Caco-2 (cell line): ENCODE data around the gene ADCY9. TPM values are rescaled to one million over a fixed set of nuclear protein-coding genes. Genes with fewer than 3 reads are reported as not detected.

Source experiments
- BruUV-seq: library from RNA; stranded (reverse); fragments of 400-500 nt; replicated peaks from 2 replicates; lab custom pipeline; 2021; lab: Mats Ljungman, UMichigan
- CTCF ChIA-PET: fragments of 300-600 bp; sonication (Branson Sonifier 250); formaldehyde crosslinking; loops from one replicate; lab custom pipeline; 2022; ENCODE audit warnings: antibody characterized with exemption; lab: Charles Lee
- POLR2A ChIA-PET: fragments of 300-600 bp; sonication (Branson Sonifier 250); formaldehyde crosslinking; loops from one replicate; lab custom pipeline; 2022; ENCODE audit warnings: antibody characterized with exemption; lab: Charles Lee
- DNase-seq, 2 experiments: peaks; one replicate each; pipeline versions ENCODE4 v3.0.0 to v3.0.0-alpha.2; 2020 to 2022
- H3K27me3 ChIP-seq: replicated peaks from 2 replicates; pipeline ENCODE4 v1.6.0; 2011; ENCODE audit warnings: low read length; ENCODE audit not compliant: control insufficient read depth, insufficient read depth
- H3K36me3 ChIP-seq: 2 replicates; pipeline ENCODE4 v1.5.1; 2011; ENCODE audit warnings: low read length; ENCODE audit not compliant: control insufficient read depth, insufficient read depth
- H3K4me1 ChIP-seq: fragments of 250-450 bp; sonication (Bioruptor Pico); 2 replicates; pipeline ENCODE4 v1.5.1; 2020; ENCODE audit warnings: mild to moderate bottlenecking
- H3K4me3 ChIP-seq: 2 replicates; pipeline ENCODE4 v1.5.1; 2011; ENCODE audit warnings: low read depth, mild to moderate bottlenecking, control low read depth, low read length
- H3K9me3 ChIP-seq: fragments of 250-450 bp; sonication (Bioruptor Pico); 2 replicates; pipeline ENCODE4 v1.5.1; 2020; ENCODE audit warnings: mild to moderate bottlenecking, moderate library complexity
- H3K27ac Mint-ChIP-seq: one replicate; pipeline ENCODE4 v1.8.0; 2022; ENCODE audit warnings: mixed read lengths; ENCODE audit not compliant: unreplicated experiment
- H3K27me3 Mint-ChIP-seq: one replicate; pipeline ENCODE4 v1.8.0; 2022; ENCODE audit warnings: mixed read lengths; ENCODE audit not compliant: insufficient read depth, unreplicated experiment
- H3K36me3 Mint-ChIP-seq: one replicate; pipeline ENCODE4 v1.8.0; 2022; ENCODE audit warnings: mild to moderate bottlenecking, mixed read lengths; ENCODE audit not compliant: insufficient read depth, unreplicated experiment
- H3K4me1 Mint-ChIP-seq: one replicate; pipeline ENCODE4 v1.8.0; 2022; ENCODE audit warnings: low read depth, mixed read lengths; ENCODE audit not compliant: unreplicated experiment
- H3K4me3 Mint-ChIP-seq: one replicate; pipeline ENCODE4 v1.8.0; 2022; ENCODE audit warnings: mild to moderate bottlenecking, moderate library complexity, mixed read lengths; ENCODE audit not compliant: unreplicated experiment
- H3K9me3 Mint-ChIP-seq: one replicate; pipeline ENCODE4 v1.8.0; 2022; ENCODE audit warnings: mixed read lengths; ENCODE audit not compliant: unreplicated experiment
- intact Hi-C: fragments of 100-400 bp; cut with micrococcal nuclease; formaldehyde crosslinking; loops from one replicate; pipeline ENCODE4 v1.10.0; 2022; ENCODE audit not compliant: unreplicated experiment
- total RNA-seq: library from RNA; stranded (reverse); gene quantifications from 2 replicates; pipeline ENCODE4 v1.2.3, GENCODE V29; 2022
- TF ChIP-seq, protein P1 (sequence below), 2 experiments: fragments of 200-600 bp in 1 of 2; IDR thresholded peaks; 1 replicate in 1 of 2; 2 replicates in 1 of 2; pipeline versions ENCODE4 v1.5.1 to v1.8.0; 2011 to 2022; ENCODE audit warnings: antibody characterized with exemption in 1 of 2, control low read depth in 1 of 2, inconsistent platforms in 1 of 2, low read depth in 1 of 2, low read length in 1 of 2, mild to moderate bottlenecking in 1 of 2, moderate library complexity in 1 of 2; ENCODE audit not compliant: insufficient read depth in 1 of 2, severe bottlenecking in 1 of 2, unreplicated experiment in 1 of 2

Gene ADCY9
- total RNA-seq, 1 experiment from 2014 or later: 11.5 TPM

DNA sequence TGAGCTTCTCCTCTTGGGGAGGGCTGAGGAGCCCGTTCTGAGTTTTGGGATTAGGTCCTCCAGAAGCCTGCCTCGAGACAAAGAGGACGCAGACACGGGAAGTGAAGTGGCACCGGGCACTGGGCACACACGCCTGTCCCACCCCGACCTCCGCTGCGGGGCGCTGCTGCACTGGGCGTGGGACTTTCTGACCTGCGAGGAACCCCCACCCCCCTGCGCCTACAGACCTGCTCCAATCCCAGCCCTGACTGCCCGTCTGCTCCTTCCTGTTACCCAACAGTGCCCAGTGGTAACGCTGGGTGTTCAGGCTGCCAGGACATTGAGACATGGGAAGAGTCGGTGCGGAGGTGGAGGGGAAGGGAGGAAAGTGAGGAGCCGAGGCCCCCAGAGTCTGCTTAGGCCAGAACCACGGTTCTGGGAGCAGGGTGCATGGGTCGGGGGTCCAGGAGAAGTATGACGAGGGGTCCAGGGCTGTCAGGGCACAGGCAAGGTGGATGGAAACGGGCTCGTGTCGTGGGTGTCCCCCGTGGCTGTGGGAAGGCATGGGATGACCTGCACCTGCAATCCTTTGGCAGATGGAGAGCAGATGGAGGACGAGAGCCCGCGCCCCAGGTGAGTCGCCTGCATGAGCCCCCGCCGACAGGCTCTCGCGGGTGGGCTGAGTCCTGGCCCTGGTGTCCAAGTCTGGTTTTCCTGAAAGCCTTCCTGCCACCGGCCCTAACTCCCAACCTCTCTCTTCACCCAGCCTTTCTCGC is 123.8 kb downstream of the ADCY9 start:
- H3K4me3 ChIP-seq: no peak overlapping the region
- H3K27me3 ChIP-seq: no peaks in the 10 kb centered on the region
- H3K4me1 Mint-ChIP-seq: no peaks in the 10 kb centered on the region
- TF ChIP-seq, protein P1, sequence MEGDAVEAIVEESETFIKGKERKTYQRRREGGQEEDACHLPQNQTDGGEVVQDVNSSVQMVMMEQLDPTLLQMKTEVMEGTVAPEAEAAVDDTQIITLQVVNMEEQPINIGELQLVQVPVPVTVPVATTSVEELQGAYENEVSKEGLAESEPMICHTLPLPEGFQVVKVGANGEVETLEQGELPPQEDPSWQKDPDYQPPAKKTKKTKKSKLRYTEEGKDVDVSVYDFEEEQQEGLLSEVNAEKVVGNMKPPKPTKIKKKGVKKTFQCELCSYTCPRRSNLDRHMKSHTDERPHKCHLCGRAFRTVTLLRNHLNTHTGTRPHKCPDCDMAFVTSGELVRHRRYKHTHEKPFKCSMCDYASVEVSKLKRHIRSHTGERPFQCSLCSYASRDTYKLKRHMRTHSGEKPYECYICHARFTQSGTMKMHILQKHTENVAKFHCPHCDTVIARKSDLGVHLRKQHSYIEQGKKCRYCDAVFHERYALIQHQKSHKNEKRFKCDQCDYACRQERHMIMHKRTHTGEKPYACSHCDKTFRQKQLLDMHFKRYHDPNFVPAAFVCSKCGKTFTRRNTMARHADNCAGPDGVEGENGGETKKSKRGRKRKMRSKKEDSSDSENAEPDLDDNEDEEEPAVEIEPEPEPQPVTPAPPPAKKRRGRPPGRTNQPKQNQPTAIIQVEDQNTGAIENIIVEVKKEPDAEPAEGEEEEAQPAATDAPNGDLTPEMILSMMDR (IDR thresholded peaks at IDR 0.05; ENCODE audit: insufficient read depth in 1 of 2, low read depth in 1 of 2, low read length in 1 of 2, severe bottlenecking in 1 of 2, unreplicated experiment in 1 of 2): no peak
- no peak for DNase-seq
- H3K36me3 Mint-ChIP-seq: no peaks in the 10 kb centered on the region
- CTCF ChIA-PET: no interaction called here
- no peaks in the 10 kb centered on the region for H3K9me3 Mint-ChIP-seq
- H3K9me3 ChIP-seq: no peaks in the 10 kb centered on the region
- POLR2A ChIA-PET: no interaction called here
- H3K27me3 Mint-ChIP-seq: no peaks in the 10 kb centered on the region
- intact Hi-C loops: no loop called here
- no TSS peak for BruUV-seq
- H3K4me3 Mint-ChIP-seq: no peak overlapping the region
- no peaks in the 10 kb centered on the region for H3K4me1 ChIP-seq
- no peak overlapping the region for H3K27ac Mint-ChIP-seq
- no peaks in the 10 kb centered on the region for H3K36me3 ChIP-seq

DNA sequence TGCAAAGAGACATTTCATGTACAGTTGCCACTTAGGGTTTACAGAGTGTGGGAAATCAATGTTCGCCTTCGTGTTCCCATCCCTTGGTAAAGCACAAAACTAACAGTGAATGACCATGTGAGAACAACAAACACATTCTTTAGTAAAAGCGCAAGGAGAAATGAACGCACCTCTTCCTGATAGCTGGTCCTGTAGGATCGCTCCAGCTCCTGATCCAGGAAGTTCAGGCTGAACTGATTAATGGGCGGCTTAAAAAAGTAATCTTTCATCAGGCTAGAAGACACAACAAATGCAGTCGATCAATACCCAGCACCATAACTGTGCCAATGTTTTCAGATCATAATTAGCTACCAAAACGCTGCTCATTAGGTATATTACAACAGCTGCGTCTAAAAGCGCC is 127.4 kb downstream of the ADCY9 start:
- BruUV-seq: no TSS peak
- ChIA-PET CTCF (interaction anchor here (0.5 to 1.5 kb wide), 2 partner anchors 45 to 265 kb away, joined by 5 to 6 read pairs; no protein-coding TSS in a partner anchor), POLR2A (no interaction called here)
- TF ChIP-seq, protein P1 (IDR thresholded peaks at IDR 0.05; ENCODE audit: insufficient read depth in 1 of 2, low read depth in 1 of 2, low read length in 1 of 2, severe bottlenecking in 1 of 2, unreplicated experiment in 1 of 2): no peak
- no peaks in the 10 kb centered on the region for H3K27me3 ChIP-seq
- intact Hi-C loops: no loop called here
- Mint-ChIP-seq H3K36me3 (peaks cover 6% of the 10 kb centered on the region), H3K4me3 (no peak overlapping the region), H3K9me3 (no peaks in the 10 kb centered on the region), H3K27me3 (no peaks in the 10 kb centered on the region), H3K4me1 (no peaks in the 10 kb centered on the region), H3K27ac (no peak overlapping the region)
- no peaks in the 10 kb centered on the region for H3K9me3 ChIP-seq
- no peaks in the 10 kb centered on the region for H3K36me3 ChIP-seq
- no peak overlapping the region for H3K4me3 ChIP-seq
- no peak for DNase-seq
- no peaks in the 10 kb centered on the region for H3K4me1 ChIP-seq

DNA sequence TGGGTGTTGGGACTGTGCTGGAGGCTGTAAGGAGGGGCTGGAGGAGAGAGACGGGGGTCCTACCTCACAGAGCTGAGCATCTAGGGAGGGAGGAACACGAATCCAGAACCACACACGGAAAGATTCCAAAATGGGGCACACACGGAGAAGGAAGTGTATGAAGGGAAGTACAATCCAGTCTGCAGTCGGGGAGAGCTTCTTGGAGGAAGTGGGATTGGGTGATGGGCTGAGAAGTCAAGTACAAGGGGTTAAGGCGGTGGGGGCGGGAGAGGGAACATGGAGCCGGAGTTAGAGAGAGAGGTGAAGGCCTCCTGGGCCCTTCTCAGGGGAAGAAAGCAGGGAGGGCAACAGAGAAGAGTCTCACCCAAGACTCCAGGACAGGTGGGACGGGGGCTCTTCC is 128.2 kb downstream of the ADCY9 start:
- intact Hi-C loops: no loop called here
- Mint-ChIP-seq H3K36me3 (peaks cover 10% of the 10 kb centered on the region), H3K27me3 (no peaks in the 10 kb centered on the region), H3K9me3 (no peaks in the 10 kb centered on the region), H3K4me3 (no peak overlapping the region), H3K4me1 (no peaks in the 10 kb centered on the region), H3K27ac (peak overlapping the region; percentile 42)
- TF ChIP-seq, protein P1 (IDR thresholded peaks at IDR 0.05; ENCODE audit: insufficient read depth in 1 of 2, low read depth in 1 of 2, low read length in 1 of 2, severe bottlenecking in 1 of 2, unreplicated experiment in 1 of 2): no peak
- no peak for DNase-seq
- H3K4me1 ChIP-seq: peaks cover 4% of the 10 kb centered on the region; the same call in 1 of the 2 replicates
- no peaks in the 10 kb centered on the region for H3K36me3 ChIP-seq
- ChIA-PET POLR2A (no interaction called here), CTCF (no interaction called here)
- no TSS peak for BruUV-seq
- H3K27me3 ChIP-seq: no peaks in the 10 kb centered on the region
- H3K9me3 ChIP-seq: no peaks in the 10 kb centered on the region
- H3K4me3 ChIP-seq: no peak overlapping the region
